ENCODE data around the gene RDH11. TPM values are rescaled to one million over a fixed set of nuclear protein-coding genes. Genes with fewer than 3 reads are reported as not detected.

RDH11 gene
- total RNA-seq, 2 donors from 2014 or later: 134 to 2,107 TPM

- intact Hi-C loops (cut with DNase I): no loop called here
- Histone ChIP-seq H3K4me1 (replicated peaks) (no peaks in the 10 kb centered on the region), H3K36me3 (peaks cover 0 to 21% of the 10 kb centered on the region in 2 donors), H3K27me3 (replicated peaks; ENCODE audit: insufficient read depth) (no peaks in the 10 kb centered on the region), H3K4me3 (no peak overlapping the region), H3K9me3 (no peaks in the 10 kb centered on the region), H3K27ac (no peak overlapping the region)
- 85% methylated on average over 6 of the region's 6 CpGs for WGBS
- DNase-seq (ENCODE audit: low spot score): no peak
- TF ChIP-seq POLR2AphosphoS5 (IDR thresholded peaks at IDR 0.05) (no peak), CTCF (IDR thresholded peaks at IDR 0.05) (no peak)
Measured at GRCh38 chr14:67653651-67654280, 41.8 kb downstream of the RDH11 start.

- WGBS: 84% methylated on average over 1 of the region's 1 CpG
- no peaks in the 10 kb centered on the region for H3K4me1 ChIP-seq (replicated peaks)
- DNase-seq (ENCODE audit: low spot score): no peak
- no peaks in the 10 kb centered on the region for H3K27me3 ChIP-seq (replicated peaks; ENCODE audit: insufficient read depth)
- no peak overlapping the region for H3K27ac ChIP-seq
- peaks cover 0 to 23% of the 10 kb centered on the region in 2 donors for H3K36me3 ChIP-seq
- intact Hi-C loops (cut with DNase I): no loop called here
- TF ChIP-seq CTCF (IDR thresholded peaks at IDR 0.05): no peak
- TF ChIP-seq POLR2AphosphoS5 (IDR thresholded peaks at IDR 0.05): no peak
- TF ChIP-seq POLR2A (IDR thresholded peaks at IDR 0.05): no peak
- no peaks in the 10 kb centered on the region for H3K9me3 ChIP-seq
- H3K4me3 ChIP-seq: no peak overlapping the region
Measured at GRCh38 chr14:67652189-67652588, 43.4 kb downstream of the RDH11 start.

GRCh38 chr14:67650694-67651093 is 44.9 kb downstream of the RDH11 start:
- no peak overlapping the region for H3K27ac ChIP-seq
- H3K4me1 ChIP-seq (replicated peaks): no peaks in the 10 kb centered on the region
- DNase-seq (ENCODE audit: low spot score): no peak
- no peaks in the 10 kb centered on the region for H3K9me3 ChIP-seq
- H3K27me3 ChIP-seq (replicated peaks; ENCODE audit: insufficient read depth): no peaks in the 10 kb centered on the region
- H3K4me3 ChIP-seq: no peak overlapping the region
- TF ChIP-seq POLR2AphosphoS5 (IDR thresholded peaks at IDR 0.05) (no peak), POLR2A (IDR thresholded peaks at IDR 0.05) (no peak), CTCF (IDR thresholded peaks at IDR 0.05) (no peak)
- intact Hi-C loops (cut with DNase I): no loop called here
- WGBS: 66% methylated on average over 2 of the region's 2 CpGs
- H3K36me3 ChIP-seq: peaks cover 0 to 23% of the 10 kb centered on the region in 2 donors

GRCh38 chr14:67650151-67650550 is 45.4 kb downstream of the RDH11 start:
- H3K36me3 ChIP-seq: peaks cover 0 to 23% of the 10 kb centered on the region in 2 donors
- TF ChIP-seq CTCF (IDR thresholded peaks at IDR 0.05) (no peak), POLR2A (IDR thresholded peaks at IDR 0.05) (no peak), POLR2AphosphoS5 (IDR thresholded peaks at IDR 0.05) (no peak)
- no peaks in the 10 kb centered on the region for H3K9me3 ChIP-seq
- no peaks in the 10 kb centered on the region for H3K27me3 ChIP-seq (replicated peaks; ENCODE audit: insufficient read depth)
- DNase-seq (ENCODE audit: low spot score): no peak
- intact Hi-C loops (cut with DNase I): no loop called here
- H3K4me1 ChIP-seq (replicated peaks): no peaks in the 10 kb centered on the region
- no peak overlapping the region for H3K4me3 ChIP-seq
- WGBS: 74% methylated on average over 1 of the region's 1 CpG
- no peak overlapping the region for H3K27ac ChIP-seq

GRCh38 chr14:67646131-67646530 is 49.4 kb downstream of the RDH11 start:
- Histone ChIP-seq H3K36me3 (peaks cover 0 to 10% of the 10 kb centered on the region in 2 donors), H3K4me3 (no peak overlapping the region), H3K9me3 (no peaks in the 10 kb centered on the region), H3K27ac (no peak overlapping the region), H3K4me1 (replicated peaks) (no peaks in the 10 kb centered on the region), H3K27me3 (replicated peaks; ENCODE audit: insufficient read depth) (no peaks in the 10 kb centered on the region)
- 73% methylated on average over 3 of the region's 3 CpGs for WGBS
- TF ChIP-seq POLR2AphosphoS5 (IDR thresholded peaks at IDR 0.05) (no peak), POLR2A (IDR thresholded peaks at IDR 0.05) (no peak), CTCF (IDR thresholded peaks at IDR 0.05) (no peak)
- DNase-seq (ENCODE audit: low spot score): no peak
- intact Hi-C loops (cut with DNase I): no loop called here

Measured in prostate gland (tissue), 2 donors.